OCI-LY7 (cell line): ENCODE results near the gene KCNQ5.

ENCODE experiments used
- CTCF ChIP-seq: fragments of 200-600 bp; sonication (generic); conservative IDR thresholded peaks from 2 replicates; pipeline ENCODE4 v1.5.1; 2014; ENCODE audit warnings: mild to moderate bottlenecking, antibody characterized with exemption, low read length, moderate library complexity, mixed read lengths
- EZH2phosphoT487 ChIP-seq: fragments of 200-600 bp; sonication (generic); IDR thresholded peaks from 2 replicates; pipeline ENCODE4 v1.6.1; 2018; ENCODE audit warnings: low read depth, borderline replicate concordance, mild to moderate bottlenecking, mixed run types, antibody characterized with exemption, low read length, moderate library complexity, mixed read lengths

DNA sequence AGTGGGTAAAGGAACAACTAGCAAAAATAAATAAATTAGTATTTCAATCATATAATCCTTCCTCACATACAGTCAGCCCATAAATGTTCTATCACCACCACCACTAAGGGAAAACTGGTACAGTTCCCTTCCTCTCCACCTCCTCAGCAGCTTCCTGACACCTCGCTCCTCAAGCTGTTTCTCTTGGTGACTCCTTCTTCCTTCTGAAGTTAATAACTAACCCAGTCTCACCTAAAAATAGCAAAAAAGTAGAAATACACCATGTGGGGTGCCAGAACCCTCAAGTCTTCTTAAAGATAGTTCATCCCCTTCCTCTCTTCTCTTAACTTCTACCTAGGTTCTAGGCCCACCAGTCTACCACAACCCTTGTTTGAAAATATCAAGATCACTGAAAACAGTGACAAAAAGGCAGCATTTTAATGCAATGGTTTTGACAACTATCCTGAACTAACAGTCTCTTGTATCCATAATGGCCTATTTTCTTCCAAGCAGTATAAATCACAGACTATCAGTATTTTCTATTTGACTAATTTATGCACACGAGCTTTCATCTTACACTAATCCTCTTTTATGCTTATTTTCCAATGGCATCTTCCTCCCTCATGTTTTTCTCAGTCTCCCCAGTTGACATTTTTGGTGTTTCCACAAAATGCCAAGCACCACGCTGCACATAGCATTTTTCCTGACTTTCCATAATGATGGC, 518.0 kb downstream of the KCNQ5 start:
- no peak for TF ChIP-seq CTCF
- no peak for TF ChIP-seq EZH2phosphoT487
